NCI-H1436 treated with DMSO at 0.1 percent for 48 hours (cell line): ENCODE data around the gene EPHB2.

ENCODE experiments used
- DNase-seq: peaks from one replicate; lab custom pipeline; 2025; lab: John Stamatoyannopoulos, UW

EPHB2 gene

GRCh38 chr1:22884806-22885530 is 174.3 kb downstream of the EPHB2 start:
- DNase-seq = no peak

- no peak for DNase-seq
Measured at GRCh38 chr1:22886211-22886610, 175.6 kb downstream of the EPHB2 start.

- no peak for DNase-seq
Measured at GRCh38 chr1:22887491-22887890, 176.9 kb downstream of the EPHB2 start.

- no peak for DNase-seq
Measured at GRCh38 chr1:22888320-22889075, 177.9 kb downstream of the EPHB2 start.

- no peak for DNase-seq
Measured at GRCh38 chr1:22889213-22889827, 178.7 kb downstream of the EPHB2 start.

GRCh38 chr1:22892789-22893188 is 182.2 kb downstream of the EPHB2 start:
- no peak for DNase-seq

- no peak for DNase-seq
Measured at GRCh38 chr1:22893292-22893691, 182.7 kb downstream of the EPHB2 start.

- no peak for DNase-seq
Measured at GRCh38 chr1:22895357-22895756, 184.7 kb downstream of the EPHB2 start.

GRCh38 chr1:22896184-22896583 is 185.5 kb downstream of the EPHB2 start:
- no peak for DNase-seq

GRCh38 chr1:22900451-22900850 is 189.8 kb downstream of the EPHB2 start:
- no peak for DNase-seq

GRCh38 chr1:22903113-22903512 is 192.5 kb downstream of the EPHB2 start:
- DNase-seq = no peak

GRCh38 chr1:22906968-22907367 is 196.3 kb downstream of the EPHB2 start:
- DNase-seq = no peak

GRCh38 chr1:22907528-22907927 is 196.9 kb downstream of the EPHB2 start:
- DNase-seq = no peak

- no peak for DNase-seq
Measured at GRCh38 chr1:22908880-22909426, 198.3 kb downstream of the EPHB2 start.

- no peak for DNase-seq
Measured at GRCh38 chr1:22910286-22910685, 199.6 kb downstream of the EPHB2 start.

- no peak for DNase-seq
Measured at GRCh38 chr1:22910986-22911651, 200.5 kb downstream of the EPHB2 start.

- DNase-seq = no peak
Measured at GRCh38 chr1:22912311-22912710, 201.7 kb downstream of the EPHB2 start.

- DNase-seq = no peak
Measured at GRCh38 chr1:22913421-22914141, 202.9 kb downstream of the EPHB2 start.

- no peak for DNase-seq
Measured at GRCh38 chr1:22914156-22914555, 203.5 kb downstream of the EPHB2 start.

GRCh38 chr1:22914633-22915217 is 204.1 kb downstream of the EPHB2 start:
- no peak for DNase-seq

- DNase-seq = no peak
Measured at GRCh38 chr1:22915231-22915630, 204.6 kb downstream of the EPHB2 start.
